Measurements from ENCODE around the gene MAJIN. TPM values are rescaled to one million over a fixed set of nuclear protein-coding genes. Genes with fewer than 3 reads are reported as not detected.
A peak's percentile ranks its signal among the peaks of the same experiment; 100 is the strongest.

Gene MAJIN
- total and polyA plus RNA-seq, 12 donors, result not detected

DNA sequence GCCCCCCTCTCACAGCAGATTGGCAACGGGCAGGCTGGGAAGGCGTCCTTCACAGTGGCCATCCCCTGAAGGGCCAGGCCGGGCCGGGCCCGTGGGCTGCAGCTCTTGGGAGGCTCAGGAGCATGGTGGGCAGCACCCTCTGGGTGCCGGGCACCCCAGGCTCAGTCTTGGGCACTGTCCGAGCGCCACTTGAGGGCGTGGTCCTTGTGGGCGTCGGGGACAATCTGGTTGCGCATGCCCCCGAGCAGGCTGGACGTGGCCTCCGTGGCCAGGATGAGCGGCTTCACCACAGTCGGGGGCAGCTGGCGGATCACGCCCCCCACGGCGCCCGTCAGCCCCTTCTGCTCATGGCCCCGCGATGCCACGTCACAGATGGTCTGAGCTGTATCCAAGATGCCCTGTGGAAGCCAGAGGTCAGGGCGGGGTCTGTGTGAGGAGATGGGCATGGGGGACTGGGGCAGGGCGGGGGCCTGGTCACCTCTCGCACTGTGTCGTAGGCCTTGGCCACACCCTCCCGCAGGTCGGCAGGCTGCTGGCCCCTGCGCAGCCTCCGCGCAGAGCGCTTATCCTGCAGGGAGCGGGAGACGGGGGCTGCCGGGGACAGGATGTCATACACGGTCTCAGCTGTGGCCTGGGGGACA is 77.0 kb downstream of the MAJIN start:
- Histone ChIP-seq H3K9me3 (no peaks in the 10 kb centered on the region), H3K27me3 (no peaks in the 10 kb centered on the region), H3K36me3 (peaks cover 0 to 56% (median 21%) of the 10 kb centered on the region in 9 donors), H3K4me3 (no peak overlapping the region), H3K27ac (peak overlapping the region in 2 of 10 donors; percentile 68 to 72), H3K4me1 (peaks cover 10 to 39% (median 26%) of the 10 kb centered on the region in 9 donors)
- peak in 1 of 2 donors; percentile 19 for DNase-seq
- TF ChIP-seq, protein P1, sequence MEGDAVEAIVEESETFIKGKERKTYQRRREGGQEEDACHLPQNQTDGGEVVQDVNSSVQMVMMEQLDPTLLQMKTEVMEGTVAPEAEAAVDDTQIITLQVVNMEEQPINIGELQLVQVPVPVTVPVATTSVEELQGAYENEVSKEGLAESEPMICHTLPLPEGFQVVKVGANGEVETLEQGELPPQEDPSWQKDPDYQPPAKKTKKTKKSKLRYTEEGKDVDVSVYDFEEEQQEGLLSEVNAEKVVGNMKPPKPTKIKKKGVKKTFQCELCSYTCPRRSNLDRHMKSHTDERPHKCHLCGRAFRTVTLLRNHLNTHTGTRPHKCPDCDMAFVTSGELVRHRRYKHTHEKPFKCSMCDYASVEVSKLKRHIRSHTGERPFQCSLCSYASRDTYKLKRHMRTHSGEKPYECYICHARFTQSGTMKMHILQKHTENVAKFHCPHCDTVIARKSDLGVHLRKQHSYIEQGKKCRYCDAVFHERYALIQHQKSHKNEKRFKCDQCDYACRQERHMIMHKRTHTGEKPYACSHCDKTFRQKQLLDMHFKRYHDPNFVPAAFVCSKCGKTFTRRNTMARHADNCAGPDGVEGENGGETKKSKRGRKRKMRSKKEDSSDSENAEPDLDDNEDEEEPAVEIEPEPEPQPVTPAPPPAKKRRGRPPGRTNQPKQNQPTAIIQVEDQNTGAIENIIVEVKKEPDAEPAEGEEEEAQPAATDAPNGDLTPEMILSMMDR (IDR thresholded peaks at IDR 0.05), result no peak
- peak in 5 of 8 donors; percentile 3 to 28 (median 11) for ATAC-seq
- 88 to 89% methylated on average over 38 to 39 of the region's 39 CpGs for WGBS, 2 donors
- intact Hi-C loops (cut with DNase I), result loop anchor here in 9 of 10 donors (1.0 to 10.0 kb wide), 4 partner anchors 48 to 110 kb away; no protein-coding TSS in a partner anchor

DNA sequence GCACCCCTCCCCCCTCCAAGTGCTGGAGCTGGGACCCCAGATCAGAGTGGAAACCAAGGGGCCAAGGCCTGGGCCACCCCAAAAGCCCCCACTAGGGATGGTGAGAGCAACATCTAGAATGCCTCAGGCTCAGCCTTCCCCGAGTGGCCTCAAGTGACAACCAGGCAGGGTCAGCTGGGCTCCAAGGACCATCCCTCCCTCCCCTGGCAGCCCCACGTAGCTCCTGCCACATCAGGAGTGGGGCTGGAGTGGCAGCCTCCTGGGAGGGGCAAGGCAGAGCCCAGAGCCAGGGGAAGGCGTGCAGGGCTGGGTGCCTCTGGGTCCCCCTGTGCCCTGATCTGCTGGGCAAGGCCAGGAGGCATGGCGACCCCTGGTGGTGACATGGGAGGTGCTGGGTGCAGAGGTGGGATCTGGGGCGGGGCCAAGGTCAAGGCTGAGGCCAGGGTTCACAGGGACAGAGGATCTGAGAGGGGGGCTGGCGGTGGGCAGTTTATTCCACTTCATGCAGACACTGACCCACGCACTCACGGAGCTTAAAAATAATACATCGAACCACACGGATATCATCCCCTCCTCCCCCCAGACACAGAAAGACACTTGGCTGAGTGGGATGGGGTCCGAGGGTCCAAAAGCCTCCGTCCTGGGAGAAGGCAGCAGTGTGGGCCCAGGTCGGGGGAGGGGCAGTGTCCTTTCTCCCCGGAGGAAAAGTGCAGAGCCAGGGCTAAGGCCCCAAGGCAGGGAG is 77.7 kb downstream of the MAJIN start:
- intact Hi-C loops (cut with DNase I), result loop anchor here in 9 of 10 donors (1.0 to 10.0 kb wide), 4 partner anchors 47 to 109 kb away; no protein-coding TSS in a partner anchor
- H3K9me3 ChIP-seq, result no peaks in the 10 kb centered on the region
- TF ChIP-seq, protein P1 (IDR thresholded peaks at IDR 0.05), result peak; percentile 81 to 97 (median 91)
- no peaks in the 10 kb centered on the region for H3K27me3 ChIP-seq
- H3K4me1 ChIP-seq, result peaks cover 10 to 40% (median 26%) of the 10 kb centered on the region in 9 donors
- WGBS, 2 donors, result 31 to 32% methylated on average over 14 of the region's 14 CpGs
- H3K36me3 ChIP-seq, result peaks cover 0 to 49% (median 18%) of the 10 kb centered on the region in 9 donors
- no peak overlapping the region for H3K4me3 ChIP-seq
- DNase-seq, result peak; percentile 88 to 92
- peak overlapping the region in 7 of 10 donors; percentile 3 to 77 (median 68) for H3K27ac ChIP-seq
- peak; percentile 81 to 89 (median 86) for ATAC-seq

DNA sequence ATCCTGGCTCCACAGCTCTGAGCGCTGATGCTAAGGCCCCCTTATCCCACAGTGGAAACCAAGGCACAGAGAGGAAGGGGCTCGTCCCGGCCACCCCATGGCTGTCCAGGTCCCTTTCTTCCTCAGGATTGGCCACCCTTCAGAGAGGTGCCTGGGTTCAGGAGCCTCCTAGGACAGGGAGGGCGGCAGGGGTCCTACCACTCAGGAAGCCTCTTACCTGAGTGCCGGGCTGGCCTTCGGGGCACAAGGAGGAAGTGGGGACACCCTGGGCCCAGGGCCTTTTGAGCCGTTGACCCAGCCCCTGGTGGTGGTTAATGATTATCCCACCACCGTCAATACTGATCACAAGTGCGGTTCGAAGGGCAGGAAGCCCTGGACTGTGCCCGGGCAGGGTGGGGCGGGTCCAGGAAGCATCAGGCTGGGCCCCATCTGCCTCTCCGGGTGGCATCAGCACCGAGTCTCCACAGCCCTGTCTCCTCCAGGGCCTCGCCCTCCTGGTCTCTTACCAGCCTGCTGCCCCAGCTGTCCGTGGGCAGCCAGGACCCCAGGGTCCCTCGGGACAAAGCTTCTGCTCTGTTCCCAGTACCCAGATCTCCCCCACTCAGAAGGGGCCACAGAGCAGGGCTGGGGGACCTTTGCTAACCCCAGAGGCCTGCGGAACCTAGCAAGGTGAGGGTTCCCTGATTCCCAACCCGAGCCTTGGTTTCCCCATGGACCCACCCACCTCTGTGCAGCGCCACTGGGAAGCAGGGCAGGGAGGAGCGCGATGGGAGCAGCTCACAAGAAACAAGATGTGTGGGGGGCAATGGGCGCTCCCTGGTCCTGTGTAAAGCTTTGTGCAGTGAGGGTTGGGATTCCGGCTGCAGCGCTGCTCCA is 78.5 kb downstream of the MAJIN start:
- Histone ChIP-seq H3K4me3 (no peak overlapping the region), H3K4me1 (peaks cover 10 to 47% (median 30%) of the 10 kb centered on the region in 9 donors), H3K27me3 (no peaks in the 10 kb centered on the region), H3K9me3 (no peaks in the 10 kb centered on the region), H3K36me3 (peaks cover 0 to 41% (median 10%) of the 10 kb centered on the region in 9 donors), H3K27ac (peak overlapping the region; percentile 18 to 77 (median 52))
- intact Hi-C loops (cut with DNase I), result loop anchor here in 9 of 10 donors (1.0 to 10.0 kb wide), 4 partner anchors 46 to 109 kb away; no protein-coding TSS in a partner anchor
- TF ChIP-seq, protein P1 (IDR thresholded peaks at IDR 0.05), result no peak
- no peak for DNase-seq
- WGBS, 2 donors, result 77 to 83% methylated on average over 25 of the region's 25 CpGs
- peak in 4 of 8 donors; percentile 1 to 16 (median 4) for ATAC-seq

Data from heart right ventricle (tissue), 16 donors.